Nephron progenitor cell (in vitro differentiated cells): ENCODE data around the gene SYNCRIP.

Experiments used
- DNase-seq: peaks from one replicate; pipeline ENCODE4 v3.0.0; 2021
- H3K27ac Mint-ChIP-seq: 2 replicates; pipeline ENCODE4 v1.8.0; 2021; ENCODE audit warnings: mild to moderate bottlenecking, moderate library complexity, mixed read lengths
- H3K27me3 Mint-ChIP-seq: 2 replicates; pipeline ENCODE4 v1.8.0; 2021; ENCODE audit warnings: mild to moderate bottlenecking, low read depth, mixed read lengths; ENCODE audit not compliant: poor library complexity
- H3K36me3 Mint-ChIP-seq: 2 replicates; pipeline ENCODE4 v1.8.0; 2021; ENCODE audit warnings: low read depth, mixed read lengths
- H3K4me1 Mint-ChIP-seq: 2 replicates; pipeline ENCODE4 v1.8.0; 2021; ENCODE audit warnings: mixed read lengths
- H3K4me3 Mint-ChIP-seq: 2 replicates; pipeline ENCODE4 v1.8.0; 2021; ENCODE audit warnings: mild to moderate bottlenecking, moderate library complexity, mixed read lengths
- H3K9me3 Mint-ChIP-seq: 2 replicates; pipeline ENCODE4 v1.8.0; 2021; ENCODE audit warnings: mild to moderate bottlenecking, moderate library complexity, mixed read lengths
- TF ChIP-seq, protein P1 (sequence below): fragments of 200-600 bp; sonication (generic); IDR thresholded peaks from 2 replicates; pipeline ENCODE4 v1.5.0; 2021; ENCODE audit warnings: antibody characterized with exemption

Gene SYNCRIP

GRCh38 chr6:85677234-85677956, 34.7 kb upstream of the SYNCRIP start:
- TF ChIP-seq, protein P1, sequence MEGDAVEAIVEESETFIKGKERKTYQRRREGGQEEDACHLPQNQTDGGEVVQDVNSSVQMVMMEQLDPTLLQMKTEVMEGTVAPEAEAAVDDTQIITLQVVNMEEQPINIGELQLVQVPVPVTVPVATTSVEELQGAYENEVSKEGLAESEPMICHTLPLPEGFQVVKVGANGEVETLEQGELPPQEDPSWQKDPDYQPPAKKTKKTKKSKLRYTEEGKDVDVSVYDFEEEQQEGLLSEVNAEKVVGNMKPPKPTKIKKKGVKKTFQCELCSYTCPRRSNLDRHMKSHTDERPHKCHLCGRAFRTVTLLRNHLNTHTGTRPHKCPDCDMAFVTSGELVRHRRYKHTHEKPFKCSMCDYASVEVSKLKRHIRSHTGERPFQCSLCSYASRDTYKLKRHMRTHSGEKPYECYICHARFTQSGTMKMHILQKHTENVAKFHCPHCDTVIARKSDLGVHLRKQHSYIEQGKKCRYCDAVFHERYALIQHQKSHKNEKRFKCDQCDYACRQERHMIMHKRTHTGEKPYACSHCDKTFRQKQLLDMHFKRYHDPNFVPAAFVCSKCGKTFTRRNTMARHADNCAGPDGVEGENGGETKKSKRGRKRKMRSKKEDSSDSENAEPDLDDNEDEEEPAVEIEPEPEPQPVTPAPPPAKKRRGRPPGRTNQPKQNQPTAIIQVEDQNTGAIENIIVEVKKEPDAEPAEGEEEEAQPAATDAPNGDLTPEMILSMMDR: no peak
- Mint-ChIP-seq H3K4me3 (peak overlapping the region; percentile 100), H3K9me3 (peaks cover 7% of the 10 kb centered on the region), H3K4me1 (peaks cover 47% of the 10 kb centered on the region), H3K27me3 (peaks cover 2% of the 10 kb centered on the region), H3K27ac (peak overlapping the region; percentile 99), H3K36me3 (peaks cover 61% of the 10 kb centered on the region)
- DNase-seq: no peak

DNA sequence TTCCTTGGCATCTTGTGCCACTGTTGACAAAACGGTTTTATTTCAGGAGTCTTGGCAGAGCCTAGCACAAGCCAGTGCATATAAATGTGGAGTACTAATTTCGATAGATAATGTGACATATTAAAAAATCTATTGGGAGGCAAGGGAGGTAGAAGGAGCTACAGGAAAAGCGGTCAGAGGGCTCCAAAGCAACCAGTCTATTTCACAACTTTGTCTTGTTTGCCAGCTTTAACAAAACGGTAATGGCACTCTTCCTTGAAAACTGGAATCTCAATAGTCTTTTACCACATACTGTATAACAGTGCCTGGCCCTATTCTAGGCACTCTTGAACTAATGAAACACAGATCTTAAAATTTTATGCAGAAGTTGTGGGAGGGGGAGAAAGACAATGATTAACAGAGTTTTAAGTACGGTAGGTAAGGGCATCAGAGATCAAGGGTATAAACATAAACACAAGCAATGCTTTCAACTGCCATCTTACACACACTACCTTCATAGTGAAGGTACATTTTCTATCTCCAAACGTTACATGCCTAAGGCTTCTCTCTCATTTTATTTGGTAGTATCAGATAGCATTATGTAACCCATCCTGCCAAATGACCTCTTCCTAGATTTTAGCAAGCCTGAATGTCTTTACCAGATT, 33.5 kb upstream of the SYNCRIP start:
- DNase-seq: no peak
- Mint-ChIP-seq H3K9me3 (no peaks in the 10 kb centered on the region), H3K27ac (peak overlapping the region; percentile 66), H3K36me3 (peaks cover 61% of the 10 kb centered on the region), H3K27me3 (peaks cover 3% of the 10 kb centered on the region), H3K4me1 (peaks cover 47% of the 10 kb centered on the region), H3K4me3 (peak overlapping the region; percentile 100)
- TF ChIP-seq, protein P1: no peak

GRCh38 chr6:85675030-85675819, 32.5 kb upstream of the SYNCRIP start:
- Mint-ChIP-seq H3K4me1 (peaks cover 47% of the 10 kb centered on the region), H3K36me3 (peaks cover 61% of the 10 kb centered on the region), H3K4me3 (peak overlapping the region; percentile 100), H3K27me3 (peaks cover 3% of the 10 kb centered on the region), H3K9me3 (no peaks in the 10 kb centered on the region), H3K27ac (no peak overlapping the region)
- DNase-seq: no peak
- TF ChIP-seq, protein P1: no peak

- Mint-ChIP-seq H3K9me3 (no peaks in the 10 kb centered on the region), H3K27me3 (peaks cover 3% of the 10 kb centered on the region), H3K36me3 (peaks cover 67% of the 10 kb centered on the region), H3K4me3 (peak overlapping the region; percentile 100), H3K27ac (no peak overlapping the region), H3K4me1 (peaks cover 41% of the 10 kb centered on the region)
- TF ChIP-seq, protein P1: no peak
- DNase-seq: no peak
Measured at GRCh38 chr6:85674604-85675003, 31.9 kb upstream of the SYNCRIP start.

GRCh38 chr6:85673198-85674139, 30.8 kb upstream of the SYNCRIP start:
- peaks cover 70% of the 10 kb centered on the region for H3K36me3 Mint-ChIP-seq
- no peak overlapping the region for H3K4me3 Mint-ChIP-seq
- TF ChIP-seq, protein P1: no peak
- DNase-seq: no peak
- peak overlapping the region; percentile 47 for H3K27ac Mint-ChIP-seq
- H3K9me3 Mint-ChIP-seq: peaks cover 2% of the 10 kb centered on the region
- peaks cover 40% of the 10 kb centered on the region for H3K4me1 Mint-ChIP-seq
- H3K27me3 Mint-ChIP-seq: peaks cover 3% of the 10 kb centered on the region
